B cell (primary cell): ENCODE results near the gene ZNF592. TPM values are rescaled to one million over a fixed set of nuclear protein-coding genes. Genes with fewer than 3 reads are reported as not detected.

ENCODE experiments used
- ATAC-seq: fragments of 200-7000 bp; cut with Tn5 transposase; one replicate; pipeline ENCODE4 v1.10.0; 2021; ENCODE audit warnings: low read depth, mild to moderate bottlenecking, moderate number of reproducible peaks, moderate library complexity
- CTCF ChIA-PET: fragments of 350-600 bp; sonication (Branson Sonifier 250); formaldehyde crosslinking; loops from one replicate; lab custom pipeline; 2021; ENCODE audit warnings: antibody characterized with exemption, inconsistent platforms; lab: Charles Lee
- POLR2A ChIA-PET: fragments of 350-600 bp; sonication (Branson Sonifier 250); formaldehyde crosslinking; loops from one replicate; lab custom pipeline; 2021; ENCODE audit warnings: antibody characterized with exemption; lab: Charles Lee
- DNase-seq: peaks from one replicate; pipeline ENCODE4 v3.0.0; 2013
- H2AFZ ChIP-seq: 2 replicates; pipeline ENCODE4 v1.6.1; 2012; ENCODE audit warnings: mild to moderate bottlenecking, low read depth, low read length; ENCODE audit not compliant: insufficient read depth, poor library complexity, severe bottlenecking
- H3K27ac ChIP-seq, 2 donors: 1 replicate in 1 of 2; 2 replicates in 1 of 2; pipeline ENCODE4 v1.5.1; 2012 to 2013; ENCODE audit warnings: low read length in 2 of 2, mild to moderate bottlenecking in 2 of 2, moderate library complexity in 1 of 2
- H3K27me3 ChIP-seq, 4 experiments: fragments of 200-600 bp in 1 of 4; sonication (generic) in 1 of 4; replicated peaks in 1 of 4; 1 replicate in 2 of 4; 2 replicates in 2 of 4; pipeline versions ENCODE4 v1.6.1 to v1.7.0; 2013 to 2016; ENCODE audit warnings: low read length in 3 of 4, mild to moderate bottlenecking in 2 of 4, mixed read lengths in 1 of 4, moderate library complexity in 1 of 4; ENCODE audit not compliant: insufficient read depth in 4 of 4, control insufficient read depth in 3 of 4; ENCODE audit errors: control extremely low read depth in 1 of 4
- H3K36me3 ChIP-seq, 2 experiments: replicated peaks in 1 of 2; 1 replicate in 1 of 2; 2 replicates in 1 of 2; pipeline versions ENCODE4 v1.6.1 to v1.7.1; 2013; ENCODE audit warnings: low read length in 1 of 2; ENCODE audit not compliant: insufficient read depth in 2 of 2, control insufficient read depth in 1 of 2; ENCODE audit errors: control extremely low read depth in 1 of 2, extremely low read depth in 1 of 2
- H3K4me1 ChIP-seq, 2 donors: fragments of 200-600 bp in 1 of 2; sonication (generic) in 1 of 2; 1 replicate in 1 of 2; 2 replicates in 1 of 2; pipeline versions ENCODE4 v1.5.1 to v1.6.1; 2013 to 2017; ENCODE audit warnings: low read length in 2 of 2; ENCODE audit not compliant: control insufficient read depth in 2 of 2, insufficient read depth in 2 of 2
- H3K4me2 ChIP-seq: replicated peaks from 2 replicates; pipeline ENCODE3; 2012; ENCODE audit warnings: mild to moderate bottlenecking, low read depth, low read length; ENCODE audit not compliant: poor library complexity, severe bottlenecking
- H3K4me3 ChIP-seq, 5 experiments: fragments of 200-600 bp in 1 of 5; sonication (generic) in 1 of 5; 1 replicate in 3 of 5; 2 replicates in 2 of 5; pipeline versions ENCODE4 v1.5.1 to v1.7.0; 2011 to 2016; ENCODE audit warnings: low read length in 4 of 5, mild to moderate bottlenecking in 4 of 5, low read depth in 2 of 5, control low read depth in 1 of 5, moderate library complexity in 1 of 5; ENCODE audit not compliant: insufficient read depth in 1 of 5; ENCODE audit errors: control extremely low read depth in 1 of 5, extremely low read depth in 1 of 5
- H3K79me2 ChIP-seq: fragments of 200-600 bp; sonication (generic); one replicate; pipeline ENCODE4 v1.6.0; 2016; ENCODE audit warnings: low read length; ENCODE audit not compliant: control insufficient read depth, insufficient read depth
- H3K9ac ChIP-seq: fragments of 200-600 bp; sonication (generic); 2 replicates; pipeline ENCODE4 v1.6.1; 2017; ENCODE audit warnings: mild to moderate bottlenecking, low read length, moderate library complexity
- H3K9me3 ChIP-seq, 3 donors: one replicate each; pipeline versions ENCODE4 v1.6.1 to v1.7.1; 2013; ENCODE audit warnings: low read length in 2 of 3; ENCODE audit not compliant: control insufficient read depth in 2 of 3, insufficient read depth in 1 of 3; ENCODE audit errors: control extremely low read depth in 1 of 3
- H4K20me1 ChIP-seq: 2 replicates; pipeline ENCODE4 v1.6.0; 2012; ENCODE audit warnings: mild to moderate bottlenecking, low read length; ENCODE audit not compliant: insufficient read depth, control insufficient read depth, poor library complexity, severe bottlenecking
- H3K27ac Mint-ChIP-seq: one replicate; pipeline ENCODE4 v1.8.0; 2021; ENCODE audit warnings: mixed read lengths
- H3K27me3 Mint-ChIP-seq: one replicate; pipeline ENCODE4 v1.8.0; 2021; ENCODE audit warnings: mixed read lengths
- H3K4me1 Mint-ChIP-seq: one replicate; pipeline ENCODE4 v1.8.0; 2021; ENCODE audit warnings: mixed read lengths
- H3K4me3 Mint-ChIP-seq: one replicate; pipeline ENCODE4 v1.8.0; 2021; ENCODE audit warnings: mixed read lengths
- H3K9me3 Mint-ChIP-seq: one replicate; pipeline ENCODE4 v1.8.0; 2022; ENCODE audit warnings: mixed read lengths; ENCODE audit not compliant: insufficient read depth
- EZH2 ChIP-seq: IDR thresholded peaks from 2 replicates; pipeline ENCODE4 v1.6.1; 2012; ENCODE audit warnings: borderline replicate concordance, low read depth, mild to moderate bottlenecking, moderate library complexity, low read length; ENCODE audit not compliant: insufficient read depth, poor library complexity, severe bottlenecking
- WGBS: methylation state at CpG from one replicate; pipeline ENCODE4 v1.1.5; 2013; ENCODE audit warnings: missing lambda C conversion rate; ENCODE audit not compliant: insufficient coverage; 5-methylcytosine and 5-hydroxymethylcytosine counted together
- intact Hi-C: fragments of 100-400 bp; cut with micrococcal nuclease; formaldehyde crosslinking; loops from one replicate; pipeline ENCODE4 v1.10.0; 2022
- polyA plus RNA-seq: library from polyadenylated mRNA; depleted of rRNA; stranded (reverse); fragments of >200 nt; gene quantifications from 2 replicates; pipeline ENCODE4 v1.2.3, GENCODE V29; 2012
- total RNA-seq, 2 donors: library from RNA; stranded (reverse); fragments of 120-200 nt in 1 of 2; gene quantifications; 1 replicate in 1 of 2; 2 replicates in 1 of 2; pipeline versions ENCODE4 v1.2.3 to v1.2.4, GENCODE V29; 2013 to 2022
- TF ChIP-seq, protein P1 (sequence below): fragments of 200-600 bp; IDR thresholded peaks from one replicate; pipeline ENCODE4 v1.8.0; 2022; ENCODE audit warnings: antibody characterized with exemption, mild to moderate bottlenecking

The ZNF592 gene
- total and polyA plus RNA-seq, 2 donors (not counting 1 experiment from before 2014, with no cell fraction given): 35.8 to 64.4 TPM

DNA sequence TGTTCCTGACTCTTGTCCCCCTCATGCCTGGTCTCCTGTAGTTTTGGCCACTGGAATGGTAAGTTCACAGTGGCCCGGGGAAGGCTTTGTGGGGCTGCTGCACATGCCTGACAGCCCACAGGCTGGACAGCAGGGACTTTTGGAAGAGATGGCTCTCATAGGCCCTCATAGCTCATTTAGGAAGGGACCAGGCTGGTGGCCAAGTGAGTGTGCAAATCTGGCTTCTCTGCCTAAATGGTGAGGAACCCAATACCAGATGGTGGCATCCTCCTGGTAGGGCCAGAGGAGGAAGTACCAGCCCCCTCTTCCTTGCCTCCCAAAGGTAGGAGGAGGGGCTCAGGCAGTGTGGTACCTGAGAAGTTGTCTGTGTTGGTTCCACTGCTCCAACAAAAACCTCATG is 94.4 kb downstream of the ZNF592 start:
- no peak for ATAC-seq
- WGBS: 87% methylated on average over 1 of the region's 1 CpG
- ChIA-PET POLR2A (no interaction called here), CTCF (no interaction called here)
- H3K9ac ChIP-seq: no peak overlapping the region
- H4K20me1 ChIP-seq: no peaks in the 10 kb centered on the region
- H3K79me2 ChIP-seq: no peaks in the 10 kb centered on the region
- H3K4me2 ChIP-seq: no peak overlapping the region
- no peak overlapping the region for H3K4me3 Mint-ChIP-seq
- no peaks in the 10 kb centered on the region for H3K36me3 ChIP-seq
- TF ChIP-seq, protein P1, sequence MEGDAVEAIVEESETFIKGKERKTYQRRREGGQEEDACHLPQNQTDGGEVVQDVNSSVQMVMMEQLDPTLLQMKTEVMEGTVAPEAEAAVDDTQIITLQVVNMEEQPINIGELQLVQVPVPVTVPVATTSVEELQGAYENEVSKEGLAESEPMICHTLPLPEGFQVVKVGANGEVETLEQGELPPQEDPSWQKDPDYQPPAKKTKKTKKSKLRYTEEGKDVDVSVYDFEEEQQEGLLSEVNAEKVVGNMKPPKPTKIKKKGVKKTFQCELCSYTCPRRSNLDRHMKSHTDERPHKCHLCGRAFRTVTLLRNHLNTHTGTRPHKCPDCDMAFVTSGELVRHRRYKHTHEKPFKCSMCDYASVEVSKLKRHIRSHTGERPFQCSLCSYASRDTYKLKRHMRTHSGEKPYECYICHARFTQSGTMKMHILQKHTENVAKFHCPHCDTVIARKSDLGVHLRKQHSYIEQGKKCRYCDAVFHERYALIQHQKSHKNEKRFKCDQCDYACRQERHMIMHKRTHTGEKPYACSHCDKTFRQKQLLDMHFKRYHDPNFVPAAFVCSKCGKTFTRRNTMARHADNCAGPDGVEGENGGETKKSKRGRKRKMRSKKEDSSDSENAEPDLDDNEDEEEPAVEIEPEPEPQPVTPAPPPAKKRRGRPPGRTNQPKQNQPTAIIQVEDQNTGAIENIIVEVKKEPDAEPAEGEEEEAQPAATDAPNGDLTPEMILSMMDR: no peak
- TF ChIP-seq EZH2: no peak
- no peaks in the 10 kb centered on the region for H3K4me1 Mint-ChIP-seq
- no peak for DNase-seq
- no peak overlapping the region for H3K27ac ChIP-seq
- intact Hi-C loops: no loop called here
- H3K9me3 Mint-ChIP-seq: peaks cover 8% of the 10 kb centered on the region
- peaks cover 11% of the 10 kb centered on the region for H3K27me3 Mint-ChIP-seq
- no peak overlapping the region for H3K27ac Mint-ChIP-seq
- H3K9me3 ChIP-seq: peaks cover 6 to 15% (median 13%) of the 10 kb centered on the region in 3 donors
- no peaks in the 10 kb centered on the region for H3K4me1 ChIP-seq
- no peaks in the 10 kb centered on the region for H3K27me3 ChIP-seq
- no peak overlapping the region for H3K4me3 ChIP-seq
- no peak overlapping the region for H2AFZ ChIP-seq

DNA sequence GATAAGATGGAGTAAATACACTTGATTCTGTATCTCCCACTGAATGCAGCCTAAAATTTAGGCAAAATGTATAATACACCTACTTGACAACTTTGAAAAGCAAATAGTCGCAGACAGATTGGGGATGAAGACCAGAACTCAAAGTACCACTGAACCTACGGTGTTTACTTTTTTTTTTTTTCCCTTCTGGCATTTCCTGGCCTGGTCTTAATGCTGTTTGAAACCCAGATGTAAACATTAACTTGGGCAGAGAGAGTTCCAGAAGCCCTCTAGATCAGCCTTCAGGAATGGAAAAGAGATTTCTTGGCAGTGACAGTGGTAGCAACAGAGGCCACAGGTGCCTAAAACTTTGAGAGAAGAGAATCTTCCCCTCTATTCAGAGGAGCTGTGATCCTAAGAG is 96.6 kb downstream of the ZNF592 start:
- no peak overlapping the region for H3K27ac ChIP-seq
- H3K79me2 ChIP-seq: no peaks in the 10 kb centered on the region
- no peaks in the 10 kb centered on the region for H3K36me3 ChIP-seq
- peaks cover 7 to 19% (median 15%) of the 10 kb centered on the region in 3 donors for H3K9me3 ChIP-seq
- Mint-ChIP-seq H3K27ac (no peak overlapping the region), H3K4me3 (no peak overlapping the region), H3K9me3 (peaks cover 8% of the 10 kb centered on the region), H3K27me3 (peaks cover 7% of the 10 kb centered on the region), H3K4me1 (no peaks in the 10 kb centered on the region)
- H3K4me1 ChIP-seq: no peaks in the 10 kb centered on the region
- ATAC-seq (no peak), DNase-seq (no peak)
- CTCF ChIA-PET: interaction anchor here (1.0 to 1.7 kb wide), 7 partner anchors 11 to 199 kb away, joined by 3 to 5 read pairs (median 4); no protein-coding TSS in a partner anchor
- H3K4me2 ChIP-seq: no peak overlapping the region
- H3K9ac ChIP-seq: no peak overlapping the region
- WGBS: 100% methylated on average over 1 of the region's 2 CpGs
- no peaks in the 10 kb centered on the region for H3K27me3 ChIP-seq
- H2AFZ ChIP-seq: no peak overlapping the region
- no peak overlapping the region for H3K4me3 ChIP-seq
- POLR2A ChIA-PET: no interaction called here
- intact Hi-C loops: loop anchor here (1.0 to 5.0 kb wide), 2 partner anchors 82 to 165 kb away; no protein-coding TSS in a partner anchor
- TF ChIP-seq EZH2: no peak
- TF ChIP-seq, protein P1: no peak
- no peaks in the 10 kb centered on the region for H4K20me1 ChIP-seq
